ENCODE data around the gene CD300LG. TPM values are rescaled to one million over a fixed set of nuclear protein-coding genes. Genes with fewer than 3 reads are reported as not detected.

CD300LG gene
- total and polyA plus RNA-seq, 4 donors = 0.05 to 9.4 (median 2.0) TPM

DNA sequence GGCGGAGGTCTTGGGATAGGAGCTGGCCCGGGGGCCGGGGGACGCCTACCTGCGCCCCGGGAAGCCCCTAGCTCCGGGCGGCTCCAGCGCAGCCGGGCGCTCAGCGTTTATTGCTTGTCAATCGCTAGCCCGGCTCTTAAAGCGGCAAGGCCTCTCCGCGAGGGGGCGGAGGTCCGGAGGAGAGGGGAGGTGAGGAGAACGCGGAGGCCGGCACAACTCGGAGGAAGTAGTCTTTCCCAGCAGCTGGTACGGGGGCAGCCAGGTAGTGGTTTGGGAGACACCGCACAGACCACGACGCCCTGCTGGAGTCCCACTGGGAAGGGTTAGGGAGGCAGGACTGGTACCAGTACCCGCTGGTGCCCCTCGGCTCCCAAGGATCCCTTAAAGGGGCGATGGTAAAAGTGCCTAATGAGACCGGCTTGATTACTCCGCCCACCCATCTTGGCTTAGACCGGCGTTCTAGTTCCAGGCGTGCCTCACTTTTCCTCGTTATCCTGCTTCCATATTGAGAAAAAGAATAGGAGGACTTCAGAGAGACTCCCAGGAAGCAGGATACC, 60.5 kb downstream of the CD300LG start, which contains the start of gene MPP2:
TSS of gene MPP2 (minus strand) at position 112 of the 557 bp plus-strand sequence. CDS start 3,076 bp downstream, outside the sequence.
- Histone ChIP-seq H3K27ac (ENCODE audit: low read depth in 1 of 2, low read length in 2 of 2) (peak within 1 kb of the TSS; percentile 64 to 94), H3K9me3 (ENCODE audit: control insufficient read depth, low read length) (no peaks in the 10 kb centered on the region), H3K4me1 (ENCODE audit: control insufficient read depth in 1 of 2, insufficient read depth in 2 of 2, low read length in 2 of 2) (no peaks in the 10 kb centered on the region), H3K4me3 (ENCODE audit: low read length in 2 of 2) (peak within 1 kb of the TSS; percentile 77 to 78), H3K36me3 (ENCODE audit: control insufficient read depth in 1 of 2, insufficient read depth in 2 of 2, low read length in 1 of 2) (no peaks in the 10 kb centered on the region), H3K27me3 (ENCODE audit: control insufficient read depth in 1 of 2, insufficient read depth in 2 of 2, low read length in 1 of 2) (no peaks in the 10 kb centered on the region)
- intact Hi-C loops (cut with DNase I) = loop anchor here in 1 of 2 donors (10.0 kb wide), 1 partner anchor 217 kb away; the partner anchor contains the start of gene HDAC5
- ATAC-seq (ENCODE audit: low FRiP score) = peak; percentile 86
- WGBS, 2 donors = 0 to 1% methylated on average over 36 of the region's 36 CpGs
- peak; percentile 87 to 93 for DNase-seq

- intact Hi-C loops (cut with DNase I) = loop anchor here in 1 of 2 donors (10.0 kb wide), 1 partner anchor 217 kb away; the partner anchor contains the start of gene HDAC5
- H3K36me3 ChIP-seq (ENCODE audit: control insufficient read depth in 1 of 2, insufficient read depth in 2 of 2, low read length in 1 of 2) = no peaks in the 10 kb centered on the region
- no peaks in the 10 kb centered on the region for H3K9me3 ChIP-seq (ENCODE audit: control insufficient read depth, low read length)
- DNase-seq (peak; percentile 82 to 90), ATAC-seq (ENCODE audit: low FRiP score) (peak; percentile 85)
- H3K27ac ChIP-seq (ENCODE audit: low read depth in 1 of 2, low read length in 2 of 2) = peak overlapping the region; percentile 9 to 94
- 9 to 10% methylated on average over 26 of the region's 26 CpGs for WGBS, 2 donors
- H3K4me1 ChIP-seq (ENCODE audit: control insufficient read depth in 1 of 2, insufficient read depth in 2 of 2, low read length in 2 of 2) = no peaks in the 10 kb centered on the region
- H3K4me3 ChIP-seq (ENCODE audit: low read length in 2 of 2) = peak overlapping the region; percentile 77 to 78
- H3K27me3 ChIP-seq (ENCODE audit: control insufficient read depth in 1 of 2, insufficient read depth in 2 of 2, low read length in 1 of 2) = no peaks in the 10 kb centered on the region
Observed at GRCh38 chr17:43907998-43908721, 61.2 kb downstream of the CD300LG start.

DNA sequence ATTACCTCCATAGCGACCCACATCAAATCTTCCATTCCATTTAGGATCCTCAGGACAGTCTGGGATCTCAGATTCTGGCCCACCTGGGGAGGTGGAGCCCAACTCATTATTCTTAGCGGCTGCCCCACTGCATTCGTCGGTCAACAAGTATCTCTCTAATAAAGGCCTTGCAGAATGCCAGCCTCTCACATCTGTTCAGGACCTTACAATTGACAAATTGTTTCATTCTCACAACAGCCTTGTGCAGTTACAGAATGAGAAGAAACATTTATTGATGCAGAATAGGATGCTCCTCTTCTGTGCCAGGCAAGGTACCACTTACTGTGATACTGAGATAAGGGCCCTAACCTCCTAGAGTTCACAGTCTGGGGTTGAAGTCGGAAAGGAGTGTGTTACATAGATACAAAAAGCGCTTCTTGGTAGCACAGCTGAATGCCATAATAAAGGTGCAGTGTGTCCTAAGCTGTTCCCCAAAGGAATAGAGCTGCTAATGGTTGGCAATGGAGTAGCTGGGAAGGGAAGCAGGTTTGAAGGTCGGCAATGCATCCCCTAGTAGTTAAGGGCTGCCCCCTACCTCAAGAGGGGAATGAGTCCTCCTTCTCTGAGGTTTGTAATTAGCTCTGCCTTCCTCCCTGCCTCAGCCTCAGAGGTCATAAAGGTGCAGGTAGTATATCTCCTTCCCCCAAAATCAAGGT, 62.7 kb downstream of the CD300LG start:
- Histone ChIP-seq H3K36me3 (ENCODE audit: control insufficient read depth in 1 of 2, insufficient read depth in 2 of 2, low read length in 1 of 2) (no peaks in the 10 kb centered on the region), H3K9me3 (ENCODE audit: control insufficient read depth, low read length) (no peaks in the 10 kb centered on the region), H3K27ac (ENCODE audit: low read depth in 1 of 2, low read length in 2 of 2) (no peak overlapping the region), H3K27me3 (ENCODE audit: control insufficient read depth in 1 of 2, insufficient read depth in 2 of 2, low read length in 1 of 2) (no peaks in the 10 kb centered on the region), H3K4me1 (ENCODE audit: control insufficient read depth in 1 of 2, insufficient read depth in 2 of 2, low read length in 2 of 2) (no peaks in the 10 kb centered on the region), H3K4me3 (ENCODE audit: low read length in 2 of 2) (no peak overlapping the region)
- no peak for DNase-seq
- ATAC-seq (ENCODE audit: low FRiP score) = no peak
- intact Hi-C loops (cut with DNase I) = loop anchor here in 1 of 2 donors (10.0 kb wide), 1 partner anchor 215 kb away; the partner anchor contains the start of gene HDAC5
- WGBS, 2 donors = 66% methylated on average over 7 of the region's 7 CpGs

GRCh38 chr17:43911904-43912303, 64.9 kb downstream of the CD300LG start:
- intact Hi-C loops (cut with DNase I) = no loop called here

GRCh38 chr17:43912635-43913304, 65.8 kb downstream of the CD300LG start:
- Histone ChIP-seq H3K4me1 (ENCODE audit: control insufficient read depth in 1 of 2, insufficient read depth in 2 of 2, low read length in 2 of 2) (no peaks in the 10 kb centered on the region), H3K4me3 (ENCODE audit: low read length in 2 of 2) (no peak overlapping the region), H3K36me3 (ENCODE audit: control insufficient read depth in 1 of 2, insufficient read depth in 2 of 2, low read length in 1 of 2) (no peaks in the 10 kb centered on the region), H3K27me3 (ENCODE audit: control insufficient read depth in 1 of 2, insufficient read depth in 2 of 2, low read length in 1 of 2) (no peaks in the 10 kb centered on the region), H3K27ac (ENCODE audit: low read depth in 1 of 2, low read length in 2 of 2) (no peak overlapping the region), H3K9me3 (ENCODE audit: control insufficient read depth, low read length) (no peaks in the 10 kb centered on the region)
- WGBS, 2 donors = 54 to 57% methylated on average over 4 of the region's 4 CpGs
- DNase-seq (no peak), ATAC-seq (ENCODE audit: low FRiP score) (no peak)
- intact Hi-C loops (cut with DNase I) = no loop called here

More at GRCh38 chr17:43911904-43912303, 64.9 kb downstream of the CD300LG start:
- Histone ChIP-seq H3K4me3 (ENCODE audit: low read length in 2 of 2) (no peak overlapping the region), H3K27me3 (ENCODE audit: control insufficient read depth in 1 of 2, insufficient read depth in 2 of 2, low read length in 1 of 2) (no peaks in the 10 kb centered on the region), H3K36me3 (ENCODE audit: control insufficient read depth in 1 of 2, insufficient read depth in 2 of 2, low read length in 1 of 2) (no peaks in the 10 kb centered on the region), H3K4me1 (ENCODE audit: control insufficient read depth in 1 of 2, insufficient read depth in 2 of 2, low read length in 2 of 2) (no peaks in the 10 kb centered on the region), H3K27ac (ENCODE audit: low read depth in 1 of 2, low read length in 2 of 2) (no peak overlapping the region), H3K9me3 (ENCODE audit: control insufficient read depth, low read length) (no peaks in the 10 kb centered on the region)
- WGBS, 2 donors = 49 to 59% methylated on average over 8 of the region's 8 CpGs
- DNase-seq = no peak
- ATAC-seq (ENCODE audit: low FRiP score) = no peak

Other genes with a start within 250 kb of the CD300LG start
- 10 to 100 TPM in 1 of 2 donors, 1 to 10 TPM in 1; 6.9 to 32.9 TPM for gene MEOX1, start 185.3 kb upstream of the CD300LG start, total RNA-seq
- under 1 TPM; 0.41 to 0.50 TPM for gene MEOX1, start 185.3 kb upstream of the CD300LG start, polyA plus RNA-seq
- gene SOST, start 88.4 kb upstream of the CD300LG start, total RNA-seq = 10 to 100 TPM; 21.7 to 34.3 TPM
- gene SOST, start 88.4 kb upstream of the CD300LG start, polyA plus RNA-seq = 10 to 100 TPM in 1 of 2 donors, 1 to 10 TPM in 1; 4.8 to 18.2 TPM
- gene DUSP3, start 68.2 kb upstream of the CD300LG start, total RNA-seq = 100 to 1,000 TPM; 110 to 112 TPM
- gene DUSP3, start 68.2 kb upstream of the CD300LG start, polyA plus RNA-seq = 100 to 1,000 TPM in 1 of 2 donors, 10 to 100 TPM in 1; 68.3 to 123 TPM
- gene CFAP97D1, start 66.7 kb upstream of the CD300LG start, total RNA-seq = not detected
- under 1 TPM in 1 of 2 donors, not detected in 1; 0.25 TPM for gene CFAP97D1, start 66.7 kb upstream of the CD300LG start, polyA plus RNA-seq
- gene MPP3, start 14.0 kb upstream of the CD300LG start, total RNA-seq = 10 to 100 TPM; 14.6 to 15.7 TPM
- 10 to 100 TPM in 1 of 2 donors, 1 to 10 TPM in 1; 3.1 to 25.2 TPM for gene MPP3, start 14.0 kb upstream of the CD300LG start, polyA plus RNA-seq
- 10 to 100 TPM; 11.5 to 14.2 TPM for gene MPP2, start 60.4 kb downstream of the CD300LG start, total RNA-seq
- 1 to 10 TPM; 1.4 to 5.5 TPM for gene MPP2, start 60.4 kb downstream of the CD300LG start, polyA plus RNA-seq
- gene PPY, start 95.3 kb downstream of the CD300LG start, total RNA-seq = not detected
- not detected for gene PPY, start 95.3 kb downstream of the CD300LG start, polyA plus RNA-seq
- not detected for gene PYY, start 106.8 kb downstream of the CD300LG start, total RNA-seq
- 1 to 10 TPM in 1 of 2 donors, under 1 TPM in 1; 0.20 to 1.1 TPM for gene PYY, start 106.8 kb downstream of the CD300LG start, polyA plus RNA-seq
- 1 to 10 TPM in 1 of 2 donors, under 1 TPM in 1; 0.94 to 1.3 TPM for gene NAGS, start 157.4 kb downstream of the CD300LG start, total RNA-seq
- gene NAGS, start 157.4 kb downstream of the CD300LG start, polyA plus RNA-seq = 1 to 10 TPM in 1 of 2 donors, under 1 TPM in 1; 0.33 to 6.0 TPM
- 10 to 100 TPM; 15.2 to 16.7 TPM for gene TMEM101, start 167.8 kb downstream of the CD300LG start, total RNA-seq
- gene TMEM101, start 167.8 kb downstream of the CD300LG start, polyA plus RNA-seq = 10 to 100 TPM; 21.5 to 25.0 TPM
- gene LSM12, start 219.5 kb downstream of the CD300LG start, total RNA-seq = 10 to 100 TPM; 36.9 to 43.4 TPM
- 10 to 100 TPM; 19.0 to 19.8 TPM for gene LSM12, start 219.5 kb downstream of the CD300LG start, polyA plus RNA-seq
- 10 to 100 TPM; 30.3 to 32.5 TPM for gene G6PC3, start 223.6 kb downstream of the CD300LG start, total RNA-seq
- gene G6PC3, start 223.6 kb downstream of the CD300LG start, polyA plus RNA-seq = 10 to 100 TPM; 22.7 to 40.0 TPM